Right atrium auricular region (tissue), 2 donors: Measurements from ENCODE around the gene SLIT3. TPM values are rescaled to one million over a fixed set of nuclear protein-coding genes. Genes with fewer than 3 reads are reported as not detected.

ENCODE experiments used
- DNase-seq: peaks from one replicate; pipeline ENCODE4 v3.0.0-alpha.2; 2019; ENCODE audit warnings: low spot score
- H3K27ac ChIP-seq, 2 donors: fragments of 200-600 bp; sonication (generic); 1 replicate in 1 of 2; 2 replicates in 1 of 2; pipeline ENCODE4 v1.5.1; 2016 to 2019
- H3K27me3 ChIP-seq, 2 donors: fragments of 200-600 bp; sonication (generic); one replicate each; pipeline versions ENCODE4 v1.5.1 to v1.6.0; 2017 to 2019
- H3K36me3 ChIP-seq: fragments of 200-600 bp; sonication (generic); one replicate; pipeline ENCODE4 v1.5.1; 2016
- H3K4me1 ChIP-seq, 2 donors: fragments of 200-600 bp; sonication (generic); one replicate each; pipeline versions ENCODE4 v1.5.1 to v1.6.0; 2017 to 2019
- H3K4me3 ChIP-seq, 2 donors: fragments of 200-600 bp; sonication (generic); 1 replicate in 1 of 2; 2 replicates in 1 of 2; pipeline ENCODE4 v1.5.1; 2017 to 2019; ENCODE audit warnings: mild to moderate bottlenecking in 1 of 2, moderate library complexity in 1 of 2
- H3K9me3 ChIP-seq, 2 donors: fragments of 200-600 bp; sonication (generic); one replicate each; pipeline ENCODE4 v1.5.1; 2019
- total RNA-seq, 2 donors: library from RNA; depleted of rRNA; stranded (reverse); fragments of >200 nt; gene quantifications; one replicate each; pipeline ENCODE4 v1.1.0, GENCODE V29; 2016
- TF ChIP-seq, protein P1 (sequence below), 2 donors: fragments of 200-600 bp; sonication (generic); IDR thresholded peaks; one replicate each; pipeline ENCODE4 v1.5.1; 2019; ENCODE audit warnings: antibody characterized with exemption in 2 of 2

The SLIT3 gene
- total RNA-seq, 2 donors from 2014 or later: 66.1 to 85.8 TPM

DNA sequence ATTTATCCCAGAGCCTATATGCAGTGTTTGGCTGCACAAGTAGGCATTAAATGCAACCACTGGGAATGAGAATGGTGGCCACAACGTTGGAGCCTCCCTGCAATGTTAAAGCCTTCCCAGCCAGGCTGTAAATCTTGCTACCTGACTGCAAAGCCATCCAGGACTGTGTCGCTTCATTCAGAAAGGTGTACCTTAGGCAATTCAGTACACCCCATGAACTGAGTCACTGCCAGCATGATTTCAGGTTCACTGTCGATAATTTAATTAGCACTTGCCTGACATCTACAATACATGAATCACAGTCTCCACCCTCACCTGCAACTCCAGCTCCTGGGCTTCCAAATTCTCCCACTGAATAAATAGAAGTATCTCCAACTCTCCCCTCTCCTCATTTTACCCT lies 108.4 kb downstream of the SLIT3 start:
- no peak overlapping the region for H3K27ac ChIP-seq
- no peaks in the 10 kb centered on the region for H3K36me3 ChIP-seq
- H3K27me3 ChIP-seq: no peaks in the 10 kb centered on the region
- no peak for DNase-seq
- no peaks in the 10 kb centered on the region for H3K9me3 ChIP-seq
- TF ChIP-seq, protein P1, sequence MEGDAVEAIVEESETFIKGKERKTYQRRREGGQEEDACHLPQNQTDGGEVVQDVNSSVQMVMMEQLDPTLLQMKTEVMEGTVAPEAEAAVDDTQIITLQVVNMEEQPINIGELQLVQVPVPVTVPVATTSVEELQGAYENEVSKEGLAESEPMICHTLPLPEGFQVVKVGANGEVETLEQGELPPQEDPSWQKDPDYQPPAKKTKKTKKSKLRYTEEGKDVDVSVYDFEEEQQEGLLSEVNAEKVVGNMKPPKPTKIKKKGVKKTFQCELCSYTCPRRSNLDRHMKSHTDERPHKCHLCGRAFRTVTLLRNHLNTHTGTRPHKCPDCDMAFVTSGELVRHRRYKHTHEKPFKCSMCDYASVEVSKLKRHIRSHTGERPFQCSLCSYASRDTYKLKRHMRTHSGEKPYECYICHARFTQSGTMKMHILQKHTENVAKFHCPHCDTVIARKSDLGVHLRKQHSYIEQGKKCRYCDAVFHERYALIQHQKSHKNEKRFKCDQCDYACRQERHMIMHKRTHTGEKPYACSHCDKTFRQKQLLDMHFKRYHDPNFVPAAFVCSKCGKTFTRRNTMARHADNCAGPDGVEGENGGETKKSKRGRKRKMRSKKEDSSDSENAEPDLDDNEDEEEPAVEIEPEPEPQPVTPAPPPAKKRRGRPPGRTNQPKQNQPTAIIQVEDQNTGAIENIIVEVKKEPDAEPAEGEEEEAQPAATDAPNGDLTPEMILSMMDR (IDR thresholded peaks at IDR 0.05): no peak
- H3K4me3 ChIP-seq: no peak overlapping the region
- H3K4me1 ChIP-seq: peaks cover 0 to 30% of the 10 kb centered on the region in 2 donors

DNA sequence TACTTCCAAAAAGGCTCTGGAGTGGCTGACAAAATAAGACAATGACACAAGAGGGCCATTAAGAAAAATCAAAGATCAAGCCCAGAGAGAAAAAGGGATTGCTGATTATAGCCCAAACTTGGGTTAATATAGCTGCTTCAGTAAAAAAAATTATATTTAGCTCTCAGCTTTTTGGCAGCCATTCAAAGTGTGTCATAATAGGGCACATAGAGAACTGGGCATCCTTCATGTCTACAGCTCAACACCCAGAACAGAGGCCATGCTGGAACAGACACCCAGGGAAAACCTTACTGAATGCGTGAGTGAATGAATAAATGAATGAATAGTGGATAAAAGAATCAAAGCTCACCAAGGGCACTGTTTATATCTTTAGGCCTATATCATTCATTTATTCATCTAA lies 110.1 kb downstream of the SLIT3 start:
- Histone ChIP-seq H3K4me3 (no peak overlapping the region), H3K9me3 (no peaks in the 10 kb centered on the region), H3K27ac (no peak overlapping the region), H3K27me3 (no peaks in the 10 kb centered on the region), H3K4me1 (peaks cover 0 to 20% of the 10 kb centered on the region in 2 donors), H3K36me3 (no peaks in the 10 kb centered on the region)
- DNase-seq: no peak
- TF ChIP-seq, protein P1 (IDR thresholded peaks at IDR 0.05): no peak

DNA sequence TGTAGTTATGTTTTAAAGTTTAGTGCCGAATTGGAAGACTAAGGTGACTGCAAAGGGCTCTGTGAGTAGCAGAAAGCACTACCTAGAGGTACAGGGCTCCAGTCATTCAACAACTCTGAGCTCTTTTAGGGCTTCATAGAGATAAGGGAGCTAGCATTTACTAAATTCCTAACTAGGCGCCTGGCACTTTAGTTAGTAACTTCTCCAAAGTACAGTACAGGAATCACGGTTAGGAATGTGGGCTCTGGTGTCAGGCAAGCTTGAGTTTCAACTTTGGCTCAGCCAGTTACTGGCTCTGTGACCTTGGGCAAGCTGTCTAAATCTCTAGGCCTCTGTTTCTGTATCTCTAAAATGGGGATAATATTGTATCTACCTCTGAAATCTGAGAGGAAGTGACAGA lies 115.3 kb downstream of the SLIT3 start:
- Histone ChIP-seq H3K4me1 (peaks cover 0 to 5% of the 10 kb centered on the region in 2 donors), H3K27ac (peak overlapping the region in 1 of 2 donors; percentile 16), H3K4me3 (no peak overlapping the region), H3K9me3 (no peaks in the 10 kb centered on the region), H3K36me3 (no peaks in the 10 kb centered on the region), H3K27me3 (no peaks in the 10 kb centered on the region)
- TF ChIP-seq, protein P1 (IDR thresholded peaks at IDR 0.05): no peak
- DNase-seq: no peak

DNA sequence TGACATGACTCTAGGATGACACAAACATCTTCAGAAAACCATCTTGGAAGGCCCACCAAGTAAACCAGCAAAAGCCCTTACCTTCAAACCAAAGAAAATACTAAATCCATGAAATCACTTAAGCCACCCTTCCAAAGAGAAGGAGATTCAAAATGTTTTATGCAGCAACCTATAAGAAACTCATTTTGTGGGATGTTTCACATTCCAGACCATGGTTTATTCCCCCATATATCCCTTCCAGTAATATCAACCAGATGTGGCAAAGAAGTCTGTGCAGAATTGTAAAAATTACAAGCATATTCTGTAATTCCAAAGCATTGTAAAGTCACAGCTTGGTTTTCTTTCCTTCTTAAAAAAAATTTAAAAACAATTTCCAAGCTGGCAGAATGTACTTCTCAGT lies 117.4 kb downstream of the SLIT3 start:
- no peak for DNase-seq
- H3K4me3 ChIP-seq: no peak overlapping the region
- TF ChIP-seq, protein P1 (IDR thresholded peaks at IDR 0.05): no peak
- no peak overlapping the region for H3K27ac ChIP-seq
- H3K27me3 ChIP-seq: no peaks in the 10 kb centered on the region
- no peaks in the 10 kb centered on the region for H3K36me3 ChIP-seq
- no peaks in the 10 kb centered on the region for H3K9me3 ChIP-seq
- H3K4me1 ChIP-seq: peaks cover 0 to 4% of the 10 kb centered on the region in 2 donors

DNA sequence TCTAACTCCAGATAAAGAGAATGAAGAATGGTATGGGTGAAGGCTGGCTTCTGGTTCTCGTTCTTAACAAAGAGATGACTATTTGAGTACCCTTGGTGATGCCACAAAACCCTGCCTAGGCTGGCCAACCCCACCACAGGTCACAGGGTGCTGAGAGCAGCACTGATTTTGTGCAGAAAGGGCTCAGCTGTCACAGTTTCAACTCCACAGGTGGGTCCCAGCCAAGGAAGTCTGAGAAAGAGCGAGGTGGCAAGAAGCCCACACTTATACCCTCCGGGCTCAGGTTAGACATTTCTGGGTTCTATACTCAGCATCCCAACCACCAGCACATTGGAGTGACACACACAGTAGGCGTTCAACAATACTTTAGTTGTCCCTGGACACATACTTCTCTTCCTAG lies 118.1 kb downstream of the SLIT3 start:
- Histone ChIP-seq H3K4me1 (peaks cover 0 to 9% of the 10 kb centered on the region in 2 donors), H3K36me3 (no peaks in the 10 kb centered on the region), H3K9me3 (no peaks in the 10 kb centered on the region), H3K27ac (no peak overlapping the region), H3K4me3 (no peak overlapping the region), H3K27me3 (no peaks in the 10 kb centered on the region)
- DNase-seq: no peak
- TF ChIP-seq, protein P1 (IDR thresholded peaks at IDR 0.05): no peak

DNA sequence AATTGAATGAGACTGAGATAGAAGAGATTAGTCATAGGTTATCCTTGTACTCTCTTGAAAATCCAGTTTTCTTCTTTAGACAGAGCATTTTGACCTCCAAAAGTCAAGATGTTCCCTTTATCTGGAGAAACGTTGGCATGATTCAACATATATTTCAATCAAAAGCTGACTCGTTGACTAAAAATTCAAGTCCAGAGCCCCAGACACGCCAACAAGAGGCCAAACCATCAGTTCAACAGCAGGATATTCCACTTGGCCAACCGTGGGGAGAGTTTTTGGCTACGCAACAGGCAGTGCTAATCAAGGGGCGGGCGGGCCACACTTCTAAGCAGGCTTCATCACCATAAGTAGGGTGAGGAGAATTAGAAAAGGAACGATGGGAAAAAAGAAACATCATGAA lies 119.1 kb downstream of the SLIT3 start:
- no peak overlapping the region for H3K27ac ChIP-seq
- TF ChIP-seq, protein P1 (IDR thresholded peaks at IDR 0.05): no peak
- DNase-seq: no peak

More for the DNA sequence above, 119.1 kb downstream of the SLIT3 start:
- no peaks in the 10 kb centered on the region for H3K9me3 ChIP-seq
- H3K27me3 ChIP-seq: no peaks in the 10 kb centered on the region
- peaks cover 0 to 9% of the 10 kb centered on the region in 2 donors for H3K4me1 ChIP-seq
- H3K4me3 ChIP-seq: no peak overlapping the region
- no peaks in the 10 kb centered on the region for H3K36me3 ChIP-seq
